GM19455 (cell line): ENCODE data around the gene TMCO2.

ENCODE experiments used
- ATAC-seq: cut with Tn5 transposase; IDR thresholded peaks from one replicate; pipeline ENCODE4 v1.9.1; 2021; ENCODE audit not compliant: unreplicated experiment

The TMCO2 gene

DNA sequence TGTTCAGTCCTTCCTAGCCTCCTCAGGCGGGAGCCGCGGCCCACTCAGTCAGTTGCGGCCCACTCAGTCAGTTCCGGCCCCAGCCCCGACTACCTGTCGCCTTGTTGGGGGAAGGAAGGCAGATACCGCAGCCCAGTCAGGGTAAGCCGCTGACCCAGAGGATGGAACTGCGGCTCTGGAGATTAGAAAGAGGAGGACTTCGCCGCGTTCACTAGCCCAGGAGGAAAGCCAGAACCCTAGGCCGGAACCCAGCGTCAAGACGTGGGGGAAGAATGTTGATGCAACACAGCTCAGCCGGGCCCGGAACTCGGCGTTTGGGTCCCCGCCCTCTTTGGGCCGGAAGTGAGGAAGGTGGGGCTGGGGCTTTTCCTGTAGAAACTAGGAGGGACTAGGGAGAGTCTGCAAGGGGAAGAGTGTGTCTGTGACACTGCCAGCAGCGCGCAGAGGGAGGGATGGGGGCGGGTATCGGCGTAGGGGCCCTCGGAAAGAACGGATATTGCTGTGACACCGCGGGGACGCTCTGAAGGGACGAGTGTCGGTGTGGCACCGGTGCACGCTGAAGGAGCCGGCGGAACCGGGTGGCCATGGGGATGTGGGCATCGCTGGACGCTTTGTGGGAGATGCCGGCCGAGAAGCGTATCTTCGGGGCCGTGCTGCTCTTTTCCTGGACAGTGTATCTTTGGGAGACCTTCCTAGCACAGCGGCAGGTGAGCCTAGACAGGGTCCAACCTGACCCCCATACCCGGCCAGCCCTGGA, 10.1 kb downstream of the TMCO2 start, which contains the start of gene ZMPSTE24:
ZMPSTE24 (plus strand) TSS at position 549 of the 757 bp plus-strand sequence; CDS start at position 585, 36 bp downstream.
- peak; percentile 91 for ATAC-seq

DNA sequence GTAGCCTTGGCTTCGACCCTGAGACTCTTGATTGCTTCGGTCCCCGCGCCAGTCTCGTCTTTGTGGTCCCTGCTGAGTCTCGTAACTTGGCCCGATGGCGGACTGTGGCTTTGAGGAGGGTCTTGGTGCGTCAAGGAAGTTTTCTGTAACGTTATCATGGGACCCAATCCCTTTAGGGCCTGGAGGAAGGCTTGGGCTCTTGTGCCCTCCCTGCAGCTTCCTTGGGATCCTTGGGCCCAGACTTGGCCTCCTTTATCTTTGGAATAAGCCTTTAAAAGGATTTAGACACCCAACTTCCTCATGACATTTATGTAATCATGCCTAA, 10.7 kb downstream of the TMCO2 start:
- ATAC-seq = no peak

DNA sequence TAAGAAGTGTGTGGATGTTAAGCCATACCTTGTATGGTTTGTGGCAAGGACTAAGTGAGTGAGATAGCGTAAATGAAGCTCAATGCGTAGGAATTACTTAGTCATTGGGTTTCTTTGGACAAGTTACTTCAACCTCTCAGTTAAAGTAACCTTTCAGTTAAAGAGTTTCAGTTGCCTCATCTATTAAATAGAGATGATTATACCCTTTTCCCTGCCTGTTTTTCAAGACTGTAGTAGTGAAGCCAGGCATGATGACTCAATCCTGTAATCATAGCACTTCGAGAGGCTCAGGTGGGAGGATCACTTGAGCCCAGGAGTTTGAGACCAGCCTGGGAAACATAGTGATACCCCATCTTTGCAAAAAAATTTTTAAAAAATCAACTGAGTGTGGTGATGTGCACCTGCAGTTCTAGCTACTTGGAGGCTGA, 16.6 kb downstream of the TMCO2 start:
- ATAC-seq = no peak

DNA sequence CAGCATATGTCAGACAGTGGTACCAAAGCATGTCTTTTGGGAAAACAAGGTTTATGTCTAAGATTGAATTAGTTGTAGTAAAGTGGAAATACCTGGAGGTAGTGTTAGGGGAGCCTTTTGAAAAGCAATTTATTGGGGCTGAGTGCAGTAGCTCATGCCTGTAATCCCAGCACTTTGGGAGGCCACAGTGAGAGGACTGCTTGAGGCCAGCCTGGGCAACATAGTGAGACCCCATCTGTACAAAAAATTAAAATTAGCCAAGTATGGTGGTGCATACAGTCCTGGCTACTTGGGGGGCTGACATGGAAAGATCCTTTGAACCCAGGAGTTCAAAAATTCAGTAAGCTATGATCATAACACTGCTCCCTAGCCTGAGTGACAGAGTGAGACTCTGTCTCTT, 17.6 kb downstream of the TMCO2 start:
- ATAC-seq = no peak

DNA sequence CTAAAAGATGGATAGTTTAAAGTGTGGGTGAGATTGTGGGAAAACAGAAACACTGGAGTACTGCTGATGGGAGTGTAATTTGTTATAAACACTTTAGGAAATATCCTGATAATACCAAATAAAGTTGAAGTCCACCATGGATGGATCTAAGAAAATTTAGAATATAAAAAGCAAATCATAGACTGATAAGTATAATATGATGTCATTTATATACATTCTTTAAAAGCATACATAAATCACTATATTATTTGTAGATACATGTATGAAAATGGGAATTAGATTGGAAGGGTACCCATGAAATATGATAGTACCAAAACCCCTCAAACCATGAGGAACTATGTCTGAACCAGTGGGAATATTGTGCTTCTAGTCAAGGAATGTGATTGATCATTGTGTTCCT, 18.2 kb downstream of the TMCO2 start:
- no peak for ATAC-seq

DNA sequence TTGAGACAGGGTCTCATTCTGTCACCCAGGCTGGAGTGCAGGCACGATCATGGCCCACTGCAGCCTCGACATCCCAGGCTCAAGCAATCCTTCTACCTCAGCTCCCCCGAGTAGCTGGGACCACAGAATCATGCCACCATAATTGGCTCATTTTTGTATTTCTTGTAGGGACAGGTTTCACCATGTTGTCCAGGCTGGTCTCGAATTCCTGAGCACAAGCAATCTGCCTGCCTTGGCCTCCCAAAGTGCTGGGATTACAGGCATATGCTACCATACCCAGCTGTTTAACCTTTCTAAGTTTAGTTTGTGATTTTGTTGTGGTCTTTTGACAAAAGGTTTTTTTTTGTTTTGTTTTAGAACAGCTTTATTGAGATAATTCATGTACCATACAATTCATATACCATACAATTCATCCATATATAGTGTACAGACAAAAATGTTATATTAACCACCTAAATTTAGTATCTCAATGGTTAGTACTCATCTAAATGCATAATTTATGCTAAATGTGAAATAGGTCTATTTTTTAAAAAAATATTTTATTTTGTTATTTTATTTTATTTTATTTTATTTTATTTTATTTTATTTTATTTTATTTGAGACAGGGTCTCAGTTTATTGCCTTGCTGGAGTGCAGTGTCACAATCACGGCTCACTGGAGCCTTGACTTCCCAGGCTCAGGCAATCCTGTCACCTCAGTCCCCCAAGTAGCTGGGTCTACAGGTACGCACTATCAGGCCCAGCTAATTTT, 19.2 kb downstream of the TMCO2 start:
- ATAC-seq = no peak

DNA sequence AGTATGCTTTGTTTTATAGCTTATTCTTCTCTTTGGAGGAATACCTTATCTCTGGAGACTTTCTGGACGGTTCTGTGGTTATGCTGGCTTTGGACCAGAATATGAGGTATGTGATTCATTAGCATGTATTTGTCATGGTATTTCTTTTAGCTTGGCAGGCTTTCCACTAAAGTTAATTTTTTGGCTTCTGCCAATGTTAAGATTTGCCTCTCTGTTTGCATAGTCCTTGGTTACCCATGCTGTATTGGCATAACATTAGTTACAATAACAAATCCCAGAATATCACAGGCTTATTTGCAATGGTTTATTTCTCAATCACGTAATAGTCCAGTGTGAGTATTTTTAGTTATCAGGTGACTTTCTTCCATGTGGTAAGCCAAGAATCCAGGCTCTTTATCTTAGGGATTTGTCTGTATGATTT, 20.0 kb downstream of the TMCO2 start:
- no peak for ATAC-seq

DNA sequence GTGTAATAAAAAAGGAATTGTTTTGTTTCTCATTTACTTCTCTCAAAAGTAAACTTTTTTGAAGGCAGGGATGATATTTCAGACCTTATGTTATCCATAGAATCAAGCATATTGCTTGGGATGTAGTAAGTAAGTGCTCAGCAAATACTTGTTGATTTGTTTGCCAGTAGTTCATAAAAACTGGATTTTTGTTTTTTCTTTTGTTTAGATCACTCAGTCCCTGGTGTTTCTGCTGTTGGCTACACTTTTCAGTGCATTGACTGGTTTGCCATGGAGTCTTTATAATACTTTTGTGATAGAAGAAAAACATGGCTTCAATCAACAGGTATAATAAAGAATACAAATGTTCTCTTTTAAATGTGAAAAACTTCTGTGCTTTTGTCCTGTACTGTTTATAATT, 20.5 kb downstream of the TMCO2 start:
- ATAC-seq = no peak

DNA sequence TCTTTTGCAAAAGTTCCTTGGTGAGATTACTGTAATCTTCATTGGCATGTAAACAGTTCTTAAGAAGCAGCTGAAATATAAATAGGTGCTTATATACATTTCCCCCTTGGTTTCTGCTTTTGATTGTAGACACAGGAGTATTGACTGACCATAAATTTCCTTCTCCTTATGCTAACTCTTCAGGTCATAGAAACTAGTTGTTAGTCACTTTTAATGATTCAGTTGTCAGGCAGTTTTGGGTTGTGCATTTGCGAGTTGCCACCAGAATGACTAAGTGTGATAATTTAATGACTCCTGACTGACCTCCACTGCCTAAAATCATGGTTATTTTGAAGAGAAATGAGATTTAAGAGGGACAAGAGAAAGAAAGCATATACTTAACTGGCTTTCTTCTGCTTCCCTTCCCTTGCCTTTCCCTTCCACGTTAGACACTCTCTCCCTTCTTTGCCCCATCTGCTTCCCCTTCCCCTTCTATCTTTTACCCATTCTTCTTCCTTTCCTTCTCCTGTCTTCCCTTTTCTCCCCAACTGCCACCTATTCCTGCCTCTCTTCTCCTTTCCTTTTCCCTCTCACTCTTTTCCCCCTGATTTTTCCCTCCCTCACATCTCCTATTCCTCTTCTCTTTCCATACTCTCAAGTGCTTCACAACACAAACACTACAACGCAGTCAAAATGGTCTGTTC, 22.6 kb downstream of the TMCO2 start:
- ATAC-seq = no peak

DNA sequence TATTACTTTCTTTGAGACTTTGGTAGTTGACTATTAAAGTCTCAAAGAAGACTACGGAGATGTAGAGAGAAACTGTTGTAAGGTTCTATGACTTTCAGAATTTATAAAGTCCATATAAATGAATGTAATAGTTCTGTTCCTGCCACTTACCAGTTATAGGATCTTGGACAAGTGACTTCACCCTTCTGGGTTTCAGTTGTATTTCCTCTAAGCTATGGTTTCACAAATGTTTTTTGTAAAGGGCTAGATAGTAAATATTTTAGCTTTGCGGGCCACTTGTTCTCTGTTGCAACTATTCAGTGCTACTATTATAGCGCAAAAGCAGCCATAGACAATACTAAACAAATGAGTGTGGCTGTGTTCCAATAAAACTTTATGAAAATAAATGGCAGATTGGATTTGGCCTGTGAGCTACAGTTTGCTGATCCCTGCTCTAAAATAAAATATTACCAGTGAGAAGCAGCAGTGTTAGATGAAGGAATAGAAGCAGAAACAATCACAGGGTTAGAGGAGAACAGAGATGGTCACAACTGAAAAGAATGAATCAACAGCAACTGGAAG, 25.0 kb downstream of the TMCO2 start:
- ATAC-seq = no peak

DNA sequence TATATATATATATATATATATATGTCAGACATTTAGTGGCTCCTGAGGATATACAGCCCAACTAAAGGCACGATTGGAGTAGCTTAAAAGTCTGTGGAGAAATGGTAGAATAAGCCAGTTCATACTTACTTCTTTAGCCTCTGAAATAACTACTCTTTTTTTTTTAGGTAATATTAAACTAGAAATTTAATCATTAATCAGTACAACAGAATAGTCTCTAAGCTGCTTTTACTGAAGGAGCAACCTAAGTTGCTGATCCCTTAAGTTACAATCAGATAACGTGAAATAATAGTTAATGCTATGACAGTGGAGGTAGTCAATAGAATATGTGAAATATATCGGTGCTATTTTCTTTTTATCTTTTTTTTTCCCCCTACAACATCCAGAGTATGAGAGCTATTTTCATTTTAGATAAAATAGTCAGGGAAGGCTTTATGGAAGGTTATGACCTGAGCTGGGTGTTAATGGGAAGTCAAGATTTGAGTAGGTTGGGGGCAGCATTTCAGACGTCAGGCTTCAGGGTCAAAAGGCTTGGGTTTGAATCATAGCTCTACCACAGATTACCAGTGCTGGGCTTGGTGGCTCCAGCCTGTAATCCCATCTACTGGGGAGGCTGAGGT, 25.9 kb downstream of the TMCO2 start:
- no peak for ATAC-seq

DNA sequence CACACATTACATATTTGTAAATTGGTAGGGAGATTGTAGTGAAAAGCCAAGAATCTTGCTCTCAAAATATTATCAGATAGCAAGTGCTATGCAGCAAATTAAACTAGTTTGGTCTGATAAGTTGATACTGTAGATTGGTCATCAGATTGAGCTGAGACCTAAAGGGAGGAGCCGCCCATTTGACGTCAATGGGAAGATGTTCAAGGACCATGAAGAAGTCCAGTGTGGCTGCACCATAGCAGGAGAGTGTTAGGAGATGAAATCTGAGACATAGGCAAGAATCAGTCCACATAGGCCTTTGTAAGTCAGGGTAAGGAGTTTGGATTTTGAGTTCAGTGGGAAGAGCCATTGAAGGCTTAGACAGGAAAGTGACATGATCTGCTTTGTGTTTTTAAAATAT, 26.6 kb downstream of the TMCO2 start:
- no peak for ATAC-seq

DNA sequence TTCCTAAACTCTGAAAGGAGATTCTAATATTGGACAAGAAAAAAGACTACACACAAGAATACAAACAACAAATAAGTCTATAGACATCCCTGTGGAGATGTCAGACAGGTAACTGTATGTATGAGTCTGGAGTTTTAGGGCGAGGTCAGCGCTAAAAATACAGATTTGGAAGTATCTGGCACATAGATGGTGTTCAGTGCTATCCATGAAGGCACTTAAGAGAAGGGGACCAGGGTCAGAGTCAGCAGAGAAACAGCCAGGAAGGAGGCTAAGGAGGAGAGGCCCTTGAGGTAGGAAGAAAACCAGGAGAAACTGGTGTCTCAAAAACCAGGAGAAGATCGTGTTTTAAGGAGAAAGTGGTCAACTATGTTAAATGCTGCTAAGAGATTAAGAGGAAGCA, 28.4 kb downstream of the TMCO2 start:
- ATAC-seq = no peak

DNA sequence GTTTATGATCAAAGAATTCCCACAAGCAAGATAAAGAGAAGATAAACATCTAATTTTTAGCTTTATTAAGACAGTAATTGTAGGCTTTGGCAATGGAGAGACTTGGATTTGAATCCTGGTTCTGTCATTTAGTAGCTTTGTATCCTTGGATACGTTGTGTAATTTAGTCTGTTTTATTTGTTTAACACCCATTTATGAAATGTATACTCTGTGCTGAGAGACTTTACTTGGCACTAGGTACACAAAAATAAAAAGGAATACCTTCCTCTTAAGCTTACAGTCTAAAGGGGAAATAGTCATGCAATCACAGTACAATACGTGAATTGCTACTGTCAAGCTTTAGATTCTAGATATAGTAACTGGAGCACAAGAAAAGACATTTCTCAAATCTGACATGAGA, 34.1 kb downstream of the TMCO2 start:
- ATAC-seq = no peak

DNA sequence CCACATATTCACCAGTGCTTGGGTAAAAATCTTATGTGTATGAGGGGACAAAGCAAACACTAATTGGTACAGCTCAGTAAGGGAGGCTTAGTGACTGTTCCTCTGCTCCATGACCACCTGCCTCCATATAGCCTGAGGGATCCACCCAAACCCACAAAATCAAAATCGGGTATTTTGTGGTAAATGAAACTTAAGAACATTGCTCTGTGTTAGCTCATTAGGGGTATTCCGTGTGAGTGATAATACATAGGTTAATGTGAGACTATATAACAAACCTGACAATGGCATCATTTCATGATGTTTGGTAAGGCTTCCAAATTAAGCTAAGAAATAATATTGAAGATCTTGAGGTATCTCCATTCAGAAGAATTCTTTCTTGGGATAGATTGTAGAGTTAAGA, 43.6 kb downstream of the TMCO2 start:
- no peak for ATAC-seq

DNA sequence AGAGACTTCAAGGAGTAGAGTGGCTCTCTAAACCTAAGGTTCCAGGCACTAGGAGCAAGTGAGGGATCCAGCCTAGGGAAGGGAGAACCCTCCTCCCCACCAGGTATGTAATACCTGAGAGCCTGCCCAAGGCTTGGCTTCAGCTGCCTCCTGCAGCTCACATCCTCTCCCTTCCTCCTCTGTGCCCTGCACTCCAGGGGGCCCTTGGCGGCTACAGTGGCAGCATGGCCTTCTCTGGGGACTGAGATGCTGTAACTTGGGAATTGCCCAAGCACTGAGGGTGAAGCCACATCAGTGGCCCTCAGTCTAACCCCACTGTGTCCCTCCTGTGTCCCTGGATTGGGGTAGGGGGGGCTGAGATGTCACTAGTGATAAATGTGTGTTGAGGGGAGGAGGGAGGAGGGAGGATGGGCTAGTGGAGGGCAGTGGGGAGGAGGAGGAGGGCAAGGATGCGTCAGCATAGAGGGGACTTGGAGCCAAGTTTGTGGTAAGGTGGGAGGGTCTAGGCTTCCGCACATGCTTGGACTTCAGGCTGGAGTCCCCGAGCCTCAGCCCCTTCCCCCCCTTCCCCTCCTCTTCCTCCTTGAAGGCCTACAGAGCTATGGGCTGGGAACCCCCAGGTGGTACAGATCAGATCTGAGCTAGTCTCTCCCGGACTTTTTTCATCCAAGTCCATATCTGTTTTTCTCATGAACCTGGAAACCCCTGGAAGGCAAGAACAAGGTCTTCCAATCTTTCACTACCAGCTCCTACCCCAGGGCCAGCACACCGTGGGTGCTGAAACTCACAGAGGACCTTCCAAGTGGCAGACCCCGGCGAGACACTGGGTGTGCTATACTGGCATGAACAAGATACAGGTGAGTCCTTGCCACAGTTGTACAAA, 51.9 kb downstream of the TMCO2 start:
- ATAC-seq = no peak

DNA sequence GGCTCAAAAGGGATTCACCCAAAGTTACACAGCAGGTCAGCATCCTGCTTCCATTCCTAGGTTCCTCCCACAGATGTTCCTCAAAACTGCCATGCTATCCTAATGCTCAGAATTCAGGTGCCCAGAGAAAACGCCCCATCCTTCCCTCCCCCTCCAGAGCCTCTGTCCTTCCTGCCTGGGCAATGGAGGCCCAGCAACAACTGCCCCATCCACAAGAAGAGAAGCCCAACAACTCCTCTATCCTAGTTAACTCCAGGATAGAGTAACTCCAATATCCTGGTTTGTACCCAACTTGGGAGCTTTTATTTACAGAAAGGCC, 52.5 kb downstream of the TMCO2 start:
- ATAC-seq = no peak

DNA sequence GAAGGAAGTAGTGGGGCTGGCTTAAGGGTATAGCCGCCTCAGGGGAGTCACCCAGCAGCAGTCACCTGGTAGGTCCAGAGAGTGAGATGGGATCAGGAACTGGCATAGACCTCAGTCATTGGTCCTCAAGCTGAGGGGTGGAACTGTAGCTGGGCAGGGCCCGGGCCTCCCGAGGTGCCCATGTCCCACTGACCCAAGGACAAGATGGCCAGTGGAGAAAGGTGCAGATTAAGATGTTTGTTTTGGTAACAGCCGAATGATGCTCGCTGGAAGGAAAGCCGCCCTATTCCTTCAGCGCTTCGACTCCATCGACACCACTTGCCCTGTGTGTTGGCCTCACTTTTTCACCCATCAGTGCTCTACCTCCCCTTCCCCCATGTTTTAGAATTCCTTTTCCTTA, 52.9 kb downstream of the TMCO2 start:
- no peak for ATAC-seq

DNA sequence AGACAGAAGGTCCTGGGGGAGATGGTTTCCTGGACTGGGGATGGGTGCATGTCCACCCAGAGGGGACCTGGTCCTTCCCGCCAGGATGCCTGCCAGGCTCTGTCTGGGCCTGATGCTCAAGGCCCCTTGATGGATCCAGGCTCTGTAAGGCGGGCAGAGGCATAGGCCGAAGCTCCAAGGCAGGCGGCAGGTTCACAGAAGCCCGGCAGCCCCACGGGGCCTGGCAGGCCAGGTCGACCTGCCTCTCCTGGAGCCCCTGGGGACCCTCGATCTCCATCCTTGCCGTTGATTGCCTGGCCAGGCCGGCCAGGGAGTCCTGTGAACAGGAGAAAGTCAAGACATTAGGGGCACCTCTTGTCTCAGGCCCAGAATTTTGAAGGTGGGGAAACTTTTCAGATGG, 53.3 kb downstream of the TMCO2 start:
- ATAC-seq = no peak
